Breast epithelium (tissue), 4 donors: ENCODE data around the gene CCL26. TPM values are rescaled to one million over a fixed set of nuclear protein-coding genes. Genes with fewer than 3 reads are reported as not detected.

Source experiments
- DNase-seq, 2 donors: peaks; one replicate each; pipeline ENCODE4 v3.0.0-alpha.2; 2019; ENCODE audit warnings: low spot score in 2 of 2
- H3K27ac ChIP-seq, 2 donors: fragments of 200-600 bp; sonication (generic) in 1 of 2; one replicate each; pipeline ENCODE4 v1.5.1; 2016 to 2019; ENCODE audit warnings: mild to moderate bottlenecking in 1 of 2
- H3K27me3 ChIP-seq, 2 donors: fragments of 200-600 bp; sonication (generic) in 1 of 2; one replicate each; pipeline versions ENCODE4 v1.5.1 to v1.6.0; 2017 to 2019; ENCODE audit warnings: control low read depth in 1 of 2, mild to moderate bottlenecking in 1 of 2
- H3K36me3 ChIP-seq: fragments of 200-600 bp; one replicate; pipeline ENCODE4 v1.5.1; 2019
- H3K4me1 ChIP-seq, 2 donors: fragments of 200-600 bp; sonication (generic); one replicate each; pipeline ENCODE4 v1.5.1; 2016 to 2019; ENCODE audit warnings: control low read depth in 1 of 2
- H3K4me3 ChIP-seq, 3 donors: fragments of 200-600 bp; sonication (generic); 1 replicate in 2 of 3; 2 replicates in 1 of 3; pipeline ENCODE4 v1.5.1; 2016 to 2019; ENCODE audit warnings: mild to moderate bottlenecking in 3 of 3, moderate library complexity in 2 of 3
- H3K9me3 ChIP-seq, 2 donors: fragments of 200-600 bp; sonication (generic) in 1 of 2; one replicate each; pipeline ENCODE4 v1.5.1; 2016 to 2019; ENCODE audit warnings: control low read depth in 1 of 2
- POLR2A ChIP-seq: fragments of 450-650 bp; IDR thresholded peaks from one replicate; pipeline ENCODE4 v1.6.1; 2016; ENCODE audit warnings: antibody characterized with exemption, mild to moderate bottlenecking, moderate library complexity
- POLR2AphosphoS5 ChIP-seq, 3 donors: sonication (generic); formaldehyde crosslinking; IDR thresholded peaks; one replicate each; pipeline ENCODE4 v1.6.1; 2017; ENCODE audit warnings: antibody characterized with exemption in 3 of 3
- intact Hi-C: fragments of 100-400 bp; cut with DNase I; formaldehyde crosslinking; loops from one replicate; pipeline ENCODE4 v1.15.1; 2023; ENCODE audit warnings: low total_unique reads
- total RNA-seq, 3 donors: library from RNA; depleted of rRNA; stranded (reverse); fragments of >200 nt; gene quantifications; one replicate each; pipeline ENCODE4 v1.1.0, GENCODE V29; 2016
- TF ChIP-seq, protein P1 (sequence below), 3 donors: fragments of 450-650 bp; IDR thresholded peaks; one replicate each; pipeline ENCODE4 v1.5.1; 2016 to 2017; ENCODE audit warnings: antibody characterized with exemption in 3 of 3, mild to moderate bottlenecking in 3 of 3, moderate library complexity in 3 of 3

Gene CCL26
- total RNA-seq, 3 donors from 2014 or later = 0.59 to 1.3 TPM; not detected in 1

GRCh38 chr7:75815418-75816064 is 43.5 kb upstream of the CCL26 start:
- Histone ChIP-seq H3K27me3 (no peaks in the 10 kb centered on the region), H3K27ac (no peak overlapping the region), H3K9me3 (no peaks in the 10 kb centered on the region), H3K4me1 (no peaks in the 10 kb centered on the region), H3K4me3 (no peak overlapping the region), H3K36me3 (no peaks in the 10 kb centered on the region)
- intact Hi-C loops = no loop called here
- DNase-seq = no peak
- TF ChIP-seq, protein P1, sequence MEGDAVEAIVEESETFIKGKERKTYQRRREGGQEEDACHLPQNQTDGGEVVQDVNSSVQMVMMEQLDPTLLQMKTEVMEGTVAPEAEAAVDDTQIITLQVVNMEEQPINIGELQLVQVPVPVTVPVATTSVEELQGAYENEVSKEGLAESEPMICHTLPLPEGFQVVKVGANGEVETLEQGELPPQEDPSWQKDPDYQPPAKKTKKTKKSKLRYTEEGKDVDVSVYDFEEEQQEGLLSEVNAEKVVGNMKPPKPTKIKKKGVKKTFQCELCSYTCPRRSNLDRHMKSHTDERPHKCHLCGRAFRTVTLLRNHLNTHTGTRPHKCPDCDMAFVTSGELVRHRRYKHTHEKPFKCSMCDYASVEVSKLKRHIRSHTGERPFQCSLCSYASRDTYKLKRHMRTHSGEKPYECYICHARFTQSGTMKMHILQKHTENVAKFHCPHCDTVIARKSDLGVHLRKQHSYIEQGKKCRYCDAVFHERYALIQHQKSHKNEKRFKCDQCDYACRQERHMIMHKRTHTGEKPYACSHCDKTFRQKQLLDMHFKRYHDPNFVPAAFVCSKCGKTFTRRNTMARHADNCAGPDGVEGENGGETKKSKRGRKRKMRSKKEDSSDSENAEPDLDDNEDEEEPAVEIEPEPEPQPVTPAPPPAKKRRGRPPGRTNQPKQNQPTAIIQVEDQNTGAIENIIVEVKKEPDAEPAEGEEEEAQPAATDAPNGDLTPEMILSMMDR (IDR thresholded peaks at IDR 0.05) = no peak
- TF ChIP-seq POLR2AphosphoS5 (IDR thresholded peaks at IDR 0.05) = no peak

DNA sequence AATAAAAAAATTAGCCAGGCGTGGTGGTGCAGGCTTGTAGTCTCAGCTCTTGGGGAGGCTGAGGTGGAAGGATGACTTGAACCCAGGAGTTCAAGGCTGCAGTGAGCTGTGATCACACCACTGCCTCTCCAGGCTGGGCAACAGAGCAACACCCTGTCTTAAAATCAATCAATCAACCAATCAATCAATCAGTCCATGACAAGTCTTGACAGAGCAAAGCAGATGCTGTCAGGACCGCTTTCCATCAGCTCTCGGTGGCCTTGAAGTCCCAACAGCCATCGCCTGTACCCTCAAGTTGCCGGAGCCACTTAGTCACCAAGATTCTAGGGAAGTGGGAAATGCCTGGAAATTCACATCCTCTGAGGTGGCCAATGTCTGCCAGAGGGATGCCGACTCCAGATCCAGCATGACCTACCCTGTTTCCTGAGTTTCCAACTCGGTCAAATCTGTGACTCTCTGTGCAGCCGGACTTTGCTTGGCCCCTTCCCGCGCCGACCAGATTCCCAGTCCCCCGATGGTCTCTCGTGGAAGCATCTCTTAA is 42.5 kb upstream of the CCL26 start:
- H3K4me1 ChIP-seq = no peaks in the 10 kb centered on the region
- no peaks in the 10 kb centered on the region for H3K27me3 ChIP-seq
- DNase-seq = no peak
- intact Hi-C loops = no loop called here
- no peaks in the 10 kb centered on the region for H3K36me3 ChIP-seq
- no peak for TF ChIP-seq POLR2A
- TF ChIP-seq, protein P1 (IDR thresholded peaks at IDR 0.05) = no peak
- TF ChIP-seq POLR2AphosphoS5 (IDR thresholded peaks at IDR 0.05) = no peak
- H3K9me3 ChIP-seq = no peaks in the 10 kb centered on the region
- no peak overlapping the region for H3K27ac ChIP-seq
- H3K4me3 ChIP-seq = no peak overlapping the region

- no peak for DNase-seq
- Histone ChIP-seq H3K36me3 (no peaks in the 10 kb centered on the region), H3K4me3 (no peak within 1 kb of the TSS), H3K9me3 (no peaks in the 10 kb centered on the region), H3K27me3 (no peaks in the 10 kb centered on the region), H3K4me1 (no peaks in the 10 kb centered on the region), H3K27ac (no peak within 1 kb of the TSS)
- intact Hi-C loops = no loop called here
- TF ChIP-seq POLR2A (no peak), POLR2AphosphoS5 (IDR thresholded peaks at IDR 0.05) (no peak)
- TF ChIP-seq, protein P1 (IDR thresholded peaks at IDR 0.05) = no peak
Observed at GRCh38 chr7:75813781-75814236, 41.8 kb upstream of the CCL26 start, which contains the start of gene CCL24. CCL24 (minus strand) TSS chr7:75813806; CDS start chr7:75813715, 91 bp downstream.

DNA sequence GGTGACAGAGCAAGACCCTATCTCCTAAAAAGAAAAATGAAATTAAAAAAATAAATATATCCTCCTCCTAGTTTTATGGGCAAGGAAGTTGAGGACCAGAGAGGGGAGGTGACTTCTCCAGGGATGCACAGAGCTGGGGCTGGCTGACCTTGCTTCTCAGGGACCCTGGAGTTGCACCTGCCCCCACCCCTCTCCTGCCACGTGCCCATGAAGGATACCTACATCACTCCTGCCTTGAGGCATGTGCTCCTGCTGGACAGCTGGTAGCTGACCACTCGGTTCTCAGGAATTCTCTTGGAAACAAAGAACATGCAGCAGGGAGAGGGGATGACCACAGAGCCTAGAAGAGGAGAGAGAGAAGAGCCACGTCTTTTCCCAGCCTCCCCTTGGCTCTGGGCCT is 41.1 kb upstream of the CCL26 start:
- intact Hi-C loops = no loop called here
- no peaks in the 10 kb centered on the region for H3K27me3 ChIP-seq
- DNase-seq = no peak
- H3K36me3 ChIP-seq = no peaks in the 10 kb centered on the region
- no peak overlapping the region for H3K27ac ChIP-seq
- H3K4me1 ChIP-seq = no peaks in the 10 kb centered on the region
- H3K4me3 ChIP-seq = no peak overlapping the region
- TF ChIP-seq POLR2A (no peak), POLR2AphosphoS5 (IDR thresholded peaks at IDR 0.05) (no peak)
- TF ChIP-seq, protein P1 (IDR thresholded peaks at IDR 0.05) = no peak
- no peaks in the 10 kb centered on the region for H3K9me3 ChIP-seq

DNA sequence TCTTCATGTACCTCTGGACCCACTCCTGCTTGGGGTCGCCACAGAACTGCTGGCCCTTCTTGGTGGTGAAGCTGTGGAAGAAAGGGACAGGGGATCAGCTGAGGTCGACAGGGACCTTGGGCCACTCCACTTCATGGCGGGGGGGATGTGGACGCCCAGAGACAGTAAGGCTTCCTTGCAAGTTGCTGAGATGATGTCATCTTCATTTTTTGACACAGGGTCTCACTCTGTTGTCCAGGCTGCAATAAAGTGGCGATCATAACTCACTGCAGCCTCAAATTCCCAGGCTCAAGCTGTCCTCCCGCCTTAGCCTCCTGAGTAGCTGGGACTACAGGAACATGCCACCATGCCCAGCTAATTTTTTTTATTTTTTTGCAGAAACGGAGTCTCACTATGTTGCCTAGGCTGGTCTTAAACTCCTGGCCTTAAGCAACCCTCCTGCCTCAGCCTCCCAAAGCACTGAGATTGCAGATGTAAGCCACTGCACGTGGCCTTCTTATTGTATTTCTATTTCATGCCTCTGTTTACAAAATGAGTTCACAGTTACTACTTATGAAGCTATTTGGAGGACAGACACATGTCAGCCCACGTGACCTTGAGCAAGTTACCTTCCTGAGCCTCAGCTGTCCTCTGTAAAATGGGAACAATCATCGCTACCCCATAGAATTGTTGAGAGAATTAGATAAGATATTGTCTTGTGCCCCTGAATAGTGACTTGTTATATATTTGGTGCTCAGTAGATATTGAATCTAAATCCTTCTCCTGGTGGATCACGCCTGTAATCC is 40.1 kb upstream of the CCL26 start:
- no peak overlapping the region for H3K27ac ChIP-seq
- H3K4me1 ChIP-seq = no peaks in the 10 kb centered on the region
- H3K27me3 ChIP-seq = no peaks in the 10 kb centered on the region
- H3K4me3 ChIP-seq = no peak overlapping the region
- intact Hi-C loops = no loop called here
- DNase-seq = no peak
- H3K9me3 ChIP-seq = peaks cover 5 to 9% of the 10 kb centered on the region in 2 donors
- TF ChIP-seq, protein P1 (IDR thresholded peaks at IDR 0.05) = no peak
- no peak for TF ChIP-seq POLR2A
- no peak for TF ChIP-seq POLR2AphosphoS5 (IDR thresholded peaks at IDR 0.05)
- H3K36me3 ChIP-seq = no peaks in the 10 kb centered on the region
